GM23338 (cell line): ENCODE results near the gene PTPDC1. TPM values are rescaled to one million over a fixed set of nuclear protein-coding genes. Genes with fewer than 3 reads are reported as not detected.

Experiments
- ATAC-seq: fragments of 200-7000 bp; cut with Tn5 transposase; 3 replicates; pipeline ENCODE4 v1.9.1; 2020
- DNase-seq: peaks from one replicate; pipeline ENCODE4 v3.0.0-alpha.2; 2015; ENCODE audit warnings: low spot score
- H2AFZ ChIP-seq: fragments of 200-600 bp; sonication (generic); 2 replicates; pipeline ENCODE4 v1.8.0; 2016; ENCODE audit warnings: antibody characterized with exemption, mild to moderate bottlenecking, moderate library complexity
- H3F3A ChIP-seq: fragments of 200-600 bp; sonication (generic); replicated peaks from 2 replicates; pipeline ENCODE4 v1.8.0; 2017; ENCODE audit warnings: antibody characterized with exemption, mixed run types, low read depth
- H3K27ac ChIP-seq: fragments of 200-600 bp; sonication (generic); 2 replicates; pipeline ENCODE4 v1.6.1; 2016; ENCODE audit warnings: low read depth
- H3K27me3 ChIP-seq: fragments of 200-600 bp; sonication (generic); 2 replicates; pipeline ENCODE4 v1.8.0; 2016; ENCODE audit warnings: mild to moderate bottlenecking, mixed run types, moderate library complexity; ENCODE audit not compliant: insufficient read depth
- H3K36me3 ChIP-seq: fragments of 200-600 bp; sonication (generic); 2 replicates; pipeline ENCODE4 v1.8.0; 2016; ENCODE audit warnings: mild to moderate bottlenecking; ENCODE audit not compliant: insufficient read depth
- H3K4me1 ChIP-seq: fragments of 200-600 bp; sonication (generic); 2 replicates; pipeline ENCODE4 v1.8.0; 2016; ENCODE audit warnings: mild to moderate bottlenecking, moderate library complexity; ENCODE audit not compliant: insufficient read depth
- H3K4me2 ChIP-seq: fragments of 200-600 bp; sonication (generic); 2 replicates; pipeline ENCODE4 v1.7.1; 2017; ENCODE audit warnings: mixed run types
- H3K4me3 ChIP-seq: fragments of 200-600 bp; sonication (generic); 2 replicates; pipeline ENCODE4 v1.6.1; 2016; ENCODE audit warnings: mixed run types
- H3K79me2 ChIP-seq: fragments of 200-600 bp; sonication (generic); replicated peaks from 2 replicates; pipeline ENCODE4 v1.8.0; 2017; ENCODE audit warnings: mild to moderate bottlenecking; ENCODE audit not compliant: insufficient read depth
- H3K9me2 ChIP-seq: fragments of 200-600 bp; sonication (generic); 2 replicates; pipeline ENCODE4 v1.8.0; 2017; ENCODE audit not compliant: insufficient read depth
- H4K20me1 ChIP-seq: fragments of 200-600 bp; sonication (generic); replicated peaks from 2 replicates; pipeline ENCODE4 v1.8.0; 2017; ENCODE audit warnings: mild to moderate bottlenecking; ENCODE audit not compliant: insufficient read depth
- H3K27ac Mint-ChIP-seq: 2 replicates; pipeline ENCODE4 v1.8.0; 2020; ENCODE audit warnings: inconsistent platforms, mild to moderate bottlenecking, moderate library complexity, mixed read lengths
- H3K27me3 Mint-ChIP-seq: 3 replicates; pipeline ENCODE4 v1.8.0; 2022; ENCODE audit warnings: low read depth, mild to moderate bottlenecking, moderate library complexity, mixed read lengths, inconsistent platforms; ENCODE audit not compliant: insufficient read depth, poor library complexity
- H3K36me3 Mint-ChIP-seq: 3 replicates; pipeline ENCODE4 v1.8.0; 2021; ENCODE audit warnings: low read depth, mild to moderate bottlenecking, inconsistent platforms, moderate library complexity, mixed read lengths
- H3K4me1 Mint-ChIP-seq: 3 replicates; pipeline ENCODE4 v1.8.0; 2020; ENCODE audit warnings: mild to moderate bottlenecking, inconsistent platforms, mixed read lengths
- H3K4me3 Mint-ChIP-seq: 3 replicates; pipeline ENCODE4 v1.8.0; 2021; ENCODE audit warnings: moderate library complexity, mild to moderate bottlenecking, inconsistent platforms, mixed read lengths
- H3K9me3 Mint-ChIP-seq: 3 replicates; pipeline ENCODE4 v1.8.0; 2020; ENCODE audit warnings: moderate library complexity, mild to moderate bottlenecking, inconsistent platforms, mixed read lengths
- ETS1 ChIP-seq: IDR thresholded peaks from 2 replicates; pipeline ENCODE4 v1.6.1; 2016; ENCODE audit warnings: antibody characterized with exemption
- EZH2 ChIP-seq: fragments of 200-600 bp; sonication (generic); IDR thresholded peaks from one replicate; pipeline ENCODE4 v1.8.0; 2017; ENCODE audit warnings: antibody characterized with exemption, mild to moderate bottlenecking, low read depth; ENCODE audit not compliant: unreplicated experiment
- STAT1 ChIP-seq: IDR thresholded peaks from one replicate; pipeline ENCODE4 v1.6.1; 2016; ENCODE audit warnings: antibody characterized with exemption; ENCODE audit not compliant: unreplicated experiment
- ZNF462 ChIP-seq: fragments of 250-450 bp; sonication (Bioruptor Pico); IDR thresholded peaks from 2 replicates; pipeline ENCODE4 v1.5.0; 2020; ENCODE audit warnings: mild to moderate bottlenecking, moderate library complexity
- polyA plus RNA-seq: library from polyadenylated mRNA; unstranded; fragments of >200 nt; fragmentation: Nextera tagmentation; extraction: Ambion mirVana; gene quantifications from 2 replicates; pipeline ENCODE4 v1.2.1, GENCODE V29; 2016
- total RNA-seq: library from RNA; depleted of rRNA; stranded (reverse); fragments of >200 nt; shearing (Covaris generic); gene quantifications from 2 replicates; pipeline ENCODE4 v1.2.3, GENCODE V29; 2014

Gene PTPDC1
- total and polyA plus RNA-seq, 2 experiments from 2014 or later = 4.3 to 10.6 TPM

- no peak overlapping the region for H3K27ac ChIP-seq
- no peak overlapping the region for H3K4me3 ChIP-seq
- Mint-ChIP-seq H3K4me1 (peaks cover 8% of the 10 kb centered on the region), H3K27me3 (no peaks in the 10 kb centered on the region), H3K27ac (no peak overlapping the region), H3K36me3 (no peaks in the 10 kb centered on the region; the same call in 2 of the 3 replicates), H3K4me3 (no peak overlapping the region), H3K9me3 (peaks cover 5% of the 10 kb centered on the region)
- no peak overlapping the region for H3K4me2 ChIP-seq
- DNase-seq (no peak), ATAC-seq (no peak)
- H4K20me1 ChIP-seq = no peaks in the 10 kb centered on the region
- no peaks in the 10 kb centered on the region; the same call in 1 of the 2 replicates for H3K4me1 ChIP-seq
- H3K79me2 ChIP-seq = no peaks in the 10 kb centered on the region
- H3K27me3 ChIP-seq = no peaks in the 10 kb centered on the region
- H3K9me2 ChIP-seq = no peaks in the 10 kb centered on the region
- TF ChIP-seq STAT1 (no peak), ZNF462 (no peak)
- H2AFZ ChIP-seq = 0 out of 2 replicates have a peak overlapping the region, but pooled peaks have one; percentile 16
- H3K36me3 ChIP-seq = no peaks in the 10 kb centered on the region
- no peaks in the 10 kb centered on the region for H3F3A ChIP-seq
Observed at GRCh38 chr9:94135222-94135621, 51.0 kb downstream of the PTPDC1 start.

GRCh38 chr9:94139672-94140417, 55.6 kb downstream of the PTPDC1 start:
- no peak for ATAC-seq
- Histone ChIP-seq H3K4me1 (no peaks in the 10 kb centered on the region; the same call in 1 of the 2 replicates), H3K27ac (no peak overlapping the region), H3K4me2 (no peak overlapping the region), H3K9me2 (peaks cover 2% of the 10 kb centered on the region; the same call in 1 of the 2 replicates), H3K36me3 (no peaks in the 10 kb centered on the region), H2AFZ (peak overlapping the region; percentile 69), H3F3A (no peaks in the 10 kb centered on the region), H3K79me2 (no peaks in the 10 kb centered on the region), H3K27me3 (no peaks in the 10 kb centered on the region), H3K4me3 (no peak overlapping the region), H4K20me1 (no peaks in the 10 kb centered on the region)
- Mint-ChIP-seq H3K4me1 (peaks cover 14% of the 10 kb centered on the region), H3K4me3 (no peak overlapping the region), H3K36me3 (no peaks in the 10 kb centered on the region; the same call in 2 of the 3 replicates), H3K9me3 (no peaks in the 10 kb centered on the region), H3K27ac (no peak overlapping the region), H3K27me3 (peaks cover 6% of the 10 kb centered on the region)
- no peak for DNase-seq
- TF ChIP-seq ETS1 (no peak), EZH2 (no peak)
